COR-L47 (cell line): ENCODE results near the gene PRR23E.

ENCODE experiments used
- DNase-seq: peaks from one replicate; lab custom pipeline; 2025; lab: John Stamatoyannopoulos, UW

PRR23E gene

GRCh38 chr3:127165036-127165435 is 27.9 kb upstream of the PRR23E start:
- DNase-seq, result no peak

GRCh38 chr3:127165694-127166485 is 27.0 kb upstream of the PRR23E start:
- peak; percentile 28 for DNase-seq

GRCh38 chr3:127166501-127167065 is 26.3 kb upstream of the PRR23E start:
- DNase-seq, result no peak

GRCh38 chr3:127167315-127168043 is 25.5 kb upstream of the PRR23E start:
- no peak for DNase-seq

GRCh38 chr3:127168271-127168670 is 24.7 kb upstream of the PRR23E start:
- DNase-seq, result no peak

GRCh38 chr3:127170814-127171213 is 22.1 kb upstream of the PRR23E start:
- DNase-seq, result peak; percentile 89

- no peak for DNase-seq
Observed at GRCh38 chr3:127171320-127171719, 21.6 kb upstream of the PRR23E start.

- DNase-seq, result no peak
Observed at GRCh38 chr3:127171721-127172120, 21.2 kb upstream of the PRR23E start.

GRCh38 chr3:127172211-127172610 is 20.7 kb upstream of the PRR23E start:
- no peak for DNase-seq

GRCh38 chr3:127172781-127173515 is 20.0 kb upstream of the PRR23E start:
- peak; percentile 20 for DNase-seq

- DNase-seq, result no peak
Observed at GRCh38 chr3:127173516-127174166, 19.3 kb upstream of the PRR23E start.

- DNase-seq, result no peak
Observed at GRCh38 chr3:127174284-127174683, 18.6 kb upstream of the PRR23E start.

GRCh38 chr3:127174715-127175140 is 18.2 kb upstream of the PRR23E start:
- no peak for DNase-seq

GRCh38 chr3:127175272-127175671 is 17.7 kb upstream of the PRR23E start:
- no peak for DNase-seq

- DNase-seq, result no peak
Observed at GRCh38 chr3:127177226-127177625, 15.7 kb upstream of the PRR23E start.

GRCh38 chr3:127180859-127181258 is 12.1 kb upstream of the PRR23E start:
- no peak for DNase-seq

- no peak for DNase-seq
Observed at GRCh38 chr3:127182431-127182830, 10.5 kb upstream of the PRR23E start.

GRCh38 chr3:127182848-127183714 is 9.8 kb upstream of the PRR23E start:
- DNase-seq, result no peak

GRCh38 chr3:127183931-127184869 is 8.7 kb upstream of the PRR23E start:
- no peak for DNase-seq

- no peak for DNase-seq
Observed at GRCh38 chr3:127184870-127185216, 8.1 kb upstream of the PRR23E start.
